Measurements from ENCODE around the gene CLP1.
A peak's percentile ranks its signal among the peaks of the same experiment; 100 is the strongest.
"Not testable (repeated sequence)": the region's sequence is repeated elsewhere in the genome, so short reads cannot be mapped to it uniquely, and the experiment has no call there.

The CLP1 gene

GRCh38 chr11:57698843-57699365, 41.3 kb downstream of the CLP1 start:
- no peak overlapping the region for H3K4me3 ChIP-seq (ENCODE audit: control insufficient read depth, low read depth, low read length)
- no peak for DNase-seq (ENCODE audit: low read depth)
- no peak for TF ChIP-seq CTCF (conservative IDR thresholded peaks at IDR 0.05; ENCODE audit: control insufficient read depth, insufficient read depth, low read depth, low read length)

- no peak overlapping the region for H3K4me3 ChIP-seq (ENCODE audit: control insufficient read depth, low read depth, low read length)
- no peak for DNase-seq (ENCODE audit: low read depth)
- TF ChIP-seq CTCF (conservative IDR thresholded peaks at IDR 0.05; ENCODE audit: control insufficient read depth, insufficient read depth, low read depth, low read length), result no peak
Observed at GRCh38 chr11:57699813-57700212, 42.3 kb downstream of the CLP1 start.

- no peak for TF ChIP-seq CTCF (conservative IDR thresholded peaks at IDR 0.05; ENCODE audit: control insufficient read depth, insufficient read depth, low read depth, low read length)
- H3K4me3 ChIP-seq (ENCODE audit: control insufficient read depth, low read depth, low read length), result no peak overlapping the region
- no peak for DNase-seq (ENCODE audit: low read depth)
Observed at GRCh38 chr11:57700425-57700824, 42.9 kb downstream of the CLP1 start.

- H3K4me3 ChIP-seq (ENCODE audit: control insufficient read depth, low read depth, low read length), result no peak overlapping the region
- no peak for TF ChIP-seq CTCF (conservative IDR thresholded peaks at IDR 0.05; ENCODE audit: control insufficient read depth, insufficient read depth, low read depth, low read length)
Observed at GRCh38 chr11:57703341-57703740, 45.8 kb downstream of the CLP1 start.

GRCh38 chr11:57704932-57705331, 47.4 kb downstream of the CLP1 start:
- DNase-seq (ENCODE audit: low read depth), result no peak
- H3K4me3 ChIP-seq (ENCODE audit: control insufficient read depth, low read depth, low read length), result no peak overlapping the region
- TF ChIP-seq CTCF (conservative IDR thresholded peaks at IDR 0.05; ENCODE audit: control insufficient read depth, insufficient read depth, low read depth, low read length), result no peak

More at GRCh38 chr11:57703341-57703740, 45.8 kb downstream of the CLP1 start:
- DNase-seq (ENCODE audit: low read depth), result peak; percentile 50

- DNase-seq (ENCODE audit: low read depth), result not testable (repeated sequence)
Observed at GRCh38 chr11:57705432-57705831, 47.9 kb downstream of the CLP1 start.

GRCh38 chr11:57709802-57710367, 52.3 kb downstream of the CLP1 start:
- H3K4me3 ChIP-seq (ENCODE audit: control insufficient read depth, low read depth, low read length), result no peak overlapping the region
- no peak for TF ChIP-seq CTCF (conservative IDR thresholded peaks at IDR 0.05; ENCODE audit: control insufficient read depth, insufficient read depth, low read depth, low read length)
- no peak for DNase-seq (ENCODE audit: low read depth)

More at GRCh38 chr11:57705432-57705831, 47.9 kb downstream of the CLP1 start:
- H3K4me3 ChIP-seq (ENCODE audit: control insufficient read depth, low read depth, low read length), result not testable (repeated sequence)
